ACC112 (cell line): ENCODE results near the gene GRID2.
A peak's percentile ranks its signal among the peaks of the same experiment; 100 is the strongest.

Experiments
- H2AFZ ChIP-seq: fragments of 200-600 bp; sonication (generic); one replicate; pipeline ENCODE4 v1.6.0; 2017; ENCODE audit warnings: antibody characterized with exemption, low read length; ENCODE audit not compliant: unreplicated experiment
- H3K27ac ChIP-seq: fragments of 200-600 bp; sonication (generic); 2 replicates; pipeline ENCODE4 v1.5.1; 2014; ENCODE audit warnings: low read depth, mild to moderate bottlenecking, antibody characterized with exemption, low read length, moderate library complexity
- H3K27me3 ChIP-seq: fragments of 200-600 bp; sonication (generic); 2 replicates; pipeline ENCODE4 v1.6.1; 2014; ENCODE audit warnings: mild to moderate bottlenecking, antibody characterized with exemption, low read length, moderate library complexity, mixed read lengths; ENCODE audit not compliant: insufficient read depth
- H3K36me3 ChIP-seq: fragments of 200-600 bp; sonication (generic); 2 replicates; pipeline ENCODE4 v1.6.1; 2016; ENCODE audit warnings: mild to moderate bottlenecking, antibody characterized with exemption, low read length, moderate library complexity, mixed read lengths; ENCODE audit not compliant: insufficient read depth
- H3K4me1 ChIP-seq: fragments of 200-600 bp; sonication (generic); one replicate; pipeline ENCODE4 v1.6.1; 2016; ENCODE audit warnings: low read length, mixed read lengths; ENCODE audit not compliant: insufficient read depth, unreplicated experiment, control insufficient read depth
- H3K4me3 ChIP-seq: fragments of 200-600 bp; sonication (generic); 2 replicates; pipeline ENCODE4 v1.5.1; 2014; ENCODE audit warnings: mild to moderate bottlenecking, low read depth, low read length
- H3K79me2 ChIP-seq: fragments of 200-600 bp; sonication (generic); one replicate; pipeline ENCODE4 v1.6.0; 2016; ENCODE audit warnings: low read length; ENCODE audit not compliant: control insufficient read depth, unreplicated experiment, insufficient read depth

The GRID2 gene

GRCh38 chr4:92992758-92993157 is 689.0 kb downstream of the GRID2 start:
- Histone ChIP-seq H3K4me1 (no peaks in the 10 kb centered on the region), H2AFZ (no peak overlapping the region), H3K79me2 (no peaks in the 10 kb centered on the region), H3K36me3 (no peaks in the 10 kb centered on the region), H3K27ac (no peak overlapping the region), H3K4me3 (no peak overlapping the region), H3K27me3 (no peaks in the 10 kb centered on the region)

- no peak overlapping the region for H3K27ac ChIP-seq
- H3K4me3 ChIP-seq: no peak overlapping the region
- H3K4me1 ChIP-seq: no peaks in the 10 kb centered on the region
- H3K79me2 ChIP-seq: no peaks in the 10 kb centered on the region
- H3K36me3 ChIP-seq: no peaks in the 10 kb centered on the region
- H3K27me3 ChIP-seq: no peaks in the 10 kb centered on the region
- H2AFZ ChIP-seq: no peak overlapping the region
Observed at GRCh38 chr4:92994727-92995126, 691.0 kb downstream of the GRID2 start.

GRCh38 chr4:92996533-92996932 is 692.8 kb downstream of the GRID2 start:
- Histone ChIP-seq H3K27ac (no peak overlapping the region), H3K4me1 (no peaks in the 10 kb centered on the region), H2AFZ (no peak overlapping the region), H3K4me3 (no peak overlapping the region), H3K79me2 (no peaks in the 10 kb centered on the region), H3K27me3 (no peaks in the 10 kb centered on the region), H3K36me3 (no peaks in the 10 kb centered on the region)

- Histone ChIP-seq H2AFZ (no peak overlapping the region), H3K79me2 (no peaks in the 10 kb centered on the region), H3K27me3 (0 out of 2 replicates have a peak, but pooled peaks cover 2% of the 10 kb centered on the region), H3K36me3 (no peaks in the 10 kb centered on the region), H3K4me1 (no peaks in the 10 kb centered on the region), H3K4me3 (no peak overlapping the region), H3K27ac (no peak overlapping the region)
Observed at GRCh38 chr4:93000910-93001309, 697.1 kb downstream of the GRID2 start.

GRCh38 chr4:93002240-93002639 is 698.5 kb downstream of the GRID2 start:
- no peaks in the 10 kb centered on the region for H3K4me1 ChIP-seq
- no peak overlapping the region for H2AFZ ChIP-seq
- no peak overlapping the region for H3K4me3 ChIP-seq
- H3K27me3 ChIP-seq: 0 out of 2 replicates have a peak, but pooled peaks cover 2% of the 10 kb centered on the region
- no peaks in the 10 kb centered on the region for H3K79me2 ChIP-seq
- H3K36me3 ChIP-seq: no peaks in the 10 kb centered on the region
- H3K27ac ChIP-seq: no peak overlapping the region

- no peak overlapping the region for H3K4me3 ChIP-seq
- no peaks in the 10 kb centered on the region for H3K4me1 ChIP-seq
- no peaks in the 10 kb centered on the region for H3K79me2 ChIP-seq
- H2AFZ ChIP-seq: no peak overlapping the region
- H3K27me3 ChIP-seq: no peaks in the 10 kb centered on the region
- no peaks in the 10 kb centered on the region for H3K36me3 ChIP-seq
- H3K27ac ChIP-seq: no peak overlapping the region
Observed at GRCh38 chr4:93016350-93016749, 712.6 kb downstream of the GRID2 start.

- no peaks in the 10 kb centered on the region for H3K4me1 ChIP-seq
- H3K36me3 ChIP-seq: no peaks in the 10 kb centered on the region
- no peaks in the 10 kb centered on the region for H3K79me2 ChIP-seq
- peak overlapping the region; percentile 4 for H2AFZ ChIP-seq
- H3K4me3 ChIP-seq: no peak overlapping the region
- H3K27ac ChIP-seq: no peak overlapping the region
- H3K27me3 ChIP-seq: no peaks in the 10 kb centered on the region
Observed at GRCh38 chr4:93018243-93018642, 714.5 kb downstream of the GRID2 start.

GRCh38 chr4:93018806-93019205 is 715.0 kb downstream of the GRID2 start:
- Histone ChIP-seq H3K27me3 (no peaks in the 10 kb centered on the region), H3K36me3 (no peaks in the 10 kb centered on the region), H3K79me2 (no peaks in the 10 kb centered on the region), H3K4me1 (no peaks in the 10 kb centered on the region), H3K27ac (no peak overlapping the region), H3K4me3 (no peak overlapping the region), H2AFZ (no peak overlapping the region)

- no peaks in the 10 kb centered on the region for H3K27me3 ChIP-seq
Observed at GRCh38 chr4:93029769-93030168, 726.0 kb downstream of the GRID2 start.

GRCh38 chr4:93030670-93031069 is 726.9 kb downstream of the GRID2 start:
- Histone ChIP-seq H3K4me3 (no peak overlapping the region), H3K27me3 (no peaks in the 10 kb centered on the region), H2AFZ (no peak overlapping the region), H3K4me1 (no peaks in the 10 kb centered on the region), H3K27ac (no peak overlapping the region), H3K36me3 (no peaks in the 10 kb centered on the region), H3K79me2 (no peaks in the 10 kb centered on the region)

More at GRCh38 chr4:93029769-93030168, 726.0 kb downstream of the GRID2 start:
- Histone ChIP-seq H3K4me3 (no peak overlapping the region), H3K27ac (no peak overlapping the region), H3K79me2 (no peaks in the 10 kb centered on the region), H2AFZ (no peak overlapping the region), H3K4me1 (no peaks in the 10 kb centered on the region), H3K36me3 (no peaks in the 10 kb centered on the region)

GRCh38 chr4:93031431-93032098 is 727.8 kb downstream of the GRID2 start:
- Histone ChIP-seq H3K4me3 (no peak overlapping the region), H3K27ac (no peak overlapping the region), H3K36me3 (no peaks in the 10 kb centered on the region), H3K27me3 (no peaks in the 10 kb centered on the region), H3K79me2 (no peaks in the 10 kb centered on the region), H2AFZ (no peak overlapping the region), H3K4me1 (no peaks in the 10 kb centered on the region)
